ENCODE measurements around the gene SIAH1.

- TF ChIP-seq ATF3 (IDR thresholded peaks at IDR 0.05; ENCODE audit: insufficient read depth, low read depth, low read length) (no peak), CTCF (IDR thresholded peaks at IDR 0.05; ENCODE audit: control extremely low read depth in 1 of 3, insufficient read depth in 1 of 3, low read depth in 1 of 3, low read length in 3 of 3) (no peak), RXRA (IDR thresholded peaks at IDR 0.05; ENCODE audit: insufficient read depth, low read depth, low read length) (no peak), SAP30 (IDR thresholded peaks at IDR 0.05; ENCODE audit: insufficient read depth, insufficient replicate concordance, low read length) (no peak), POLR2A (IDR thresholded peaks at IDR 0.05; ENCODE audit: control extremely low read depth in 1 of 2, low read depth in 2 of 2, low read length in 2 of 2) (no peak)
Measured at GRCh38 chr16:48329138-48329537, 56.1 kb downstream of the SIAH1 start.

Data from H1 (cell line).